OCI-LY1 (cell line): ENCODE data around the gene MAGI2.

Source experiments
- CTCF ChIP-seq: fragments of 200-600 bp; sonication (generic), shearing (Covaris generic); IDR thresholded peaks from 2 replicates; pipeline ENCODE4 v1.5.1; 2017; ENCODE audit warnings: mild to moderate bottlenecking, antibody characterized with exemption, low read length, moderate library complexity, mixed read lengths
- EZH2 ChIP-seq: fragments of 200-600 bp; sonication (generic), shearing (Covaris generic); IDR thresholded peaks from 2 replicates; pipeline ENCODE4 v1.8.0; 2017; ENCODE audit warnings: borderline replicate concordance, mixed run types, mild to moderate bottlenecking, antibody characterized with exemption, low read length, moderate library complexity, mixed read lengths

- TF ChIP-seq CTCF (no peak), EZH2 (no peak)
These were observed 1157.3 kb downstream of the MAGI2 start for GRCh38 chr7:78296046-78296597.
